Upper lobe of left lung (tissue), 6 donors: ENCODE data around the gene DCTN4. TPM values are rescaled to one million over a fixed set of nuclear protein-coding genes. Genes with fewer than 3 reads are reported as not detected.

Experiments
- ATAC-seq, 2 donors: fragments of 200-7000 bp; cut with Tn5 transposase; one replicate each; pipeline ENCODE4 v1.9.1; 2022; ENCODE audit warnings: mild to moderate bottlenecking in 2 of 2, moderate library complexity in 2 of 2; ENCODE audit not compliant: low FRiP score in 2 of 2
- DNase-seq, 2 donors: peaks; one replicate each; pipeline ENCODE4 v3.0.0-alpha.2; 2019 to 2020
- H3K27ac ChIP-seq, 4 donors: fragments of 200-600 bp; sonication (generic); one replicate each; pipeline ENCODE4 v1.5.1; 2016 to 2019
- H3K27me3 ChIP-seq, 4 donors: fragments of 200-600 bp; sonication (generic); one replicate each; pipeline ENCODE4 v1.5.1; 2017 to 2019
- H3K36me3 ChIP-seq, 4 donors: fragments of 200-600 bp; sonication (generic); one replicate each; pipeline ENCODE4 v1.5.1; 2016 to 2019
- H3K4me1 ChIP-seq, 4 donors: fragments of 200-600 bp; sonication (generic); one replicate each; pipeline ENCODE4 v1.5.1; 2018 to 2019
- H3K4me3 ChIP-seq, 4 donors: fragments of 200-600 bp; sonication (generic); one replicate each; pipeline ENCODE4 v1.5.1; 2017 to 2019; ENCODE audit warnings: mild to moderate bottlenecking in 2 of 4, moderate library complexity in 1 of 4
- H3K9me3 ChIP-seq, 4 donors: fragments of 200-600 bp; sonication (generic); one replicate each; pipeline ENCODE4 v1.5.1; 2018 to 2019
- EP300 ChIP-seq, 4 donors: sonication (generic); formaldehyde crosslinking; IDR thresholded peaks; one replicate each; pipeline ENCODE4 v1.5.1; 2017; ENCODE audit warnings: antibody characterized with exemption in 4 of 4, control low read depth in 2 of 4
- POLR2A ChIP-seq, 4 donors: fragments of 450-650 bp; IDR thresholded peaks; one replicate each; pipeline ENCODE4 v1.5.1; 2016 to 2017; ENCODE audit warnings: antibody characterized with exemption in 4 of 4, mild to moderate bottlenecking in 2 of 4
- POLR2AphosphoS5 ChIP-seq, 2 donors: sonication (generic); formaldehyde crosslinking; IDR thresholded peaks; one replicate each; pipeline ENCODE4 v1.5.1; 2017; ENCODE audit warnings: antibody characterized with exemption in 2 of 2
- whole genome bisulfite sequencing, 2 donors: methylation state at CpG; one replicate each; pipeline ENCODE4 v1.1.5; 2017 to 2018; 5-methylcytosine and 5-hydroxymethylcytosine counted together
- total RNA-seq, 6 donors: library from RNA; depleted of rRNA in 4 of 6; stranded (reverse); fragments of >200 nt in 4 of 6; gene quantifications; one replicate each; pipeline versions ENCODE4 v1.1.0 to v1.2.1, GENCODE V29; 2016 to 2021
- TF ChIP-seq, protein P1 (sequence below), 6 experiments: fragments of 450-650 bp in 4 of 6; fragments of 200-600 bp in 2 of 6; sonication (generic) in 2 of 6; IDR thresholded peaks; one replicate each; pipeline ENCODE4 v1.5.1; 2016 to 2019; ENCODE audit warnings: antibody characterized with exemption in 6 of 6
- donor health status: DM: no; HTN: no; CAD: no; lungs with moderate emphysema.
- donor health status: DM: no; HTN: yes; CAD: no; lungs with severe emphysema.

Gene DCTN4
- total RNA-seq, 6 donors from 2014 or later, result 37.8 to 111 (median 71.4) TPM

DNA sequence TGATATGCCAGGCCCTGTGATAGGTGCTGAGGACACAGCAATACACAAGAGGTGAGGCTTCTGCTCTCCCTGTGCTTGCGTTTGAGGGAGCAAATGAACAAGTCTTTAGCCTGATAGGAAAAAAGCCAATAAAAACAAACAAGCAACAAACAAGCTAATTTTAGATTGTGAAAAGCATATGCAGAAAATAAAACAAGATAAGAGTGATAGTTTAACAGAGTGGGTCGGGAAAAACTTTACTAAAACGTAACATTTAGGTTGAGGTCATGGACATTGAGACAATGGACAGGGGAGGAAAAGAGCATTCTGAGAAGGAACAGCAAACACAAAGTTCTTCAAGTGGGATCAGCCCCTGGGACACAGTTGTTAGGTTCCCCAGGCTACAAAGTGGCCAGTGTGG, 24.0 kb upstream of the DCTN4 start:
- DNase-seq (no peak), ATAC-seq (no peak)
- Histone ChIP-seq H3K9me3 (no peaks in the 10 kb centered on the region), H3K27me3 (no peaks in the 10 kb centered on the region), H3K36me3 (no peaks in the 10 kb centered on the region), H3K27ac (peak overlapping the region; percentile 84 to 95 (median 91)), H3K4me1 (peaks cover 37 to 57% (median 52%) of the 10 kb centered on the region in 4 donors), H3K4me3 (no peak overlapping the region)
- WGBS, 2 donors, result 51 to 53% methylated on average over 3 of the region's 3 CpGs
- TF ChIP-seq POLR2A (IDR thresholded peaks at IDR 0.05) (no peak), POLR2AphosphoS5 (IDR thresholded peaks at IDR 0.05) (no peak), EP300 (IDR thresholded peaks at IDR 0.05) (no peak)
- TF ChIP-seq, protein P1, sequence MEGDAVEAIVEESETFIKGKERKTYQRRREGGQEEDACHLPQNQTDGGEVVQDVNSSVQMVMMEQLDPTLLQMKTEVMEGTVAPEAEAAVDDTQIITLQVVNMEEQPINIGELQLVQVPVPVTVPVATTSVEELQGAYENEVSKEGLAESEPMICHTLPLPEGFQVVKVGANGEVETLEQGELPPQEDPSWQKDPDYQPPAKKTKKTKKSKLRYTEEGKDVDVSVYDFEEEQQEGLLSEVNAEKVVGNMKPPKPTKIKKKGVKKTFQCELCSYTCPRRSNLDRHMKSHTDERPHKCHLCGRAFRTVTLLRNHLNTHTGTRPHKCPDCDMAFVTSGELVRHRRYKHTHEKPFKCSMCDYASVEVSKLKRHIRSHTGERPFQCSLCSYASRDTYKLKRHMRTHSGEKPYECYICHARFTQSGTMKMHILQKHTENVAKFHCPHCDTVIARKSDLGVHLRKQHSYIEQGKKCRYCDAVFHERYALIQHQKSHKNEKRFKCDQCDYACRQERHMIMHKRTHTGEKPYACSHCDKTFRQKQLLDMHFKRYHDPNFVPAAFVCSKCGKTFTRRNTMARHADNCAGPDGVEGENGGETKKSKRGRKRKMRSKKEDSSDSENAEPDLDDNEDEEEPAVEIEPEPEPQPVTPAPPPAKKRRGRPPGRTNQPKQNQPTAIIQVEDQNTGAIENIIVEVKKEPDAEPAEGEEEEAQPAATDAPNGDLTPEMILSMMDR (IDR thresholded peaks at IDR 0.05), result no peak

DNA sequence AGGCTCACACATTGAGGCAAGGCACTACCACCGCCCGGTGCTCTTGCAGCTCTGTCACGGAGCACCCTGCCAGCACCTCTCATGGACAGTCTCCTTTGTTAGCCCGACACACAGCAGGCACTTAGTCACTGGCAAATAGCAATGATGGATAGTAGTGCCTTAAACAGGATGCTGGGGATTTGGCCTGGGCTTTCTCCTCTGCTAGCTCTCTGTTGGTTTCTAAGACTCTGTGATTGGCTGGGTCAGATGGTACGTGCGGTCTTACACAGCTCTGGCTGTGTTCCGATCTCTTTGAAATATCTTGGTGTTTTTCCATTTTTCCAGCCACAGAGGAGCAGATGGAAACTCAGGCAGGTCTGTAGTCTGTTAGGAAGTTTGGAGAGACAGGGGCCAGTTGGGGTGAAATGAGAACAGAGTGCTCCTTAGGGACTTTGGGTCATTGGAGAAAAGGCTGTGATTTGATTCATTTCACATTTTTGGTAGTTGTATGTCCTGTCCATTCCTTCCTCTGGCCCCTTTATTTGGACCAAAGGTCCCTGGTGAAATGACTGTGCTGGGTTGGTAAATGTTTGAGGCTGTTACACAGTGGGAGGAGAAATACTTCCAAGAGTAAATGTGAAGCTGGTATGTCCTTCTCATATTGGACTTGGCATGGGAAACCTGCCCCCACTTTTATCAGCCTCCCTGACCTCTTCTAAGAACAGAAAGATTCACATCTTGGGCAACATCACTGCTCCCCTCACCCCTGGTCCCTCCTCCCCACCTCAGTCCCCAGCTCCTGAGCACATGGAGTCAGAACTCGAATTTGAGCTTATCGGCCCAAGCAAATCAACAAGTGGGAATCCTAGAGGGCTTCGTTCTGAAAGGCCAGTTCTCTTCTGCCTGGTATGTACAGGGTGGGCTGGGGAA, 23.1 kb upstream of the DCTN4 start:
- Histone ChIP-seq H3K36me3 (no peaks in the 10 kb centered on the region), H3K4me1 (peaks cover 39 to 56% (median 49%) of the 10 kb centered on the region in 4 donors), H3K9me3 (no peaks in the 10 kb centered on the region), H3K4me3 (peak overlapping the region in 1 of 4 donors; percentile 75), H3K27ac (peak overlapping the region; percentile 84 to 95 (median 91)), H3K27me3 (no peaks in the 10 kb centered on the region)
- DNase-seq (peak in 1 of 2 donors; percentile 11), ATAC-seq (peak; percentile 6 to 56)
- 57 to 68% methylated on average over 6 to 10 of the region's 10 CpGs for WGBS, 2 donors
- TF ChIP-seq POLR2A (IDR thresholded peaks at IDR 0.05) (no peak), POLR2AphosphoS5 (IDR thresholded peaks at IDR 0.05) (peak; percentile 41 to 42), EP300 (IDR thresholded peaks at IDR 0.05) (peak in 1 of 4 donors; percentile 24)
- TF ChIP-seq, protein P1 (IDR thresholded peaks at IDR 0.05), result peak in 1 of 6 experiments; percentile 15

DNA sequence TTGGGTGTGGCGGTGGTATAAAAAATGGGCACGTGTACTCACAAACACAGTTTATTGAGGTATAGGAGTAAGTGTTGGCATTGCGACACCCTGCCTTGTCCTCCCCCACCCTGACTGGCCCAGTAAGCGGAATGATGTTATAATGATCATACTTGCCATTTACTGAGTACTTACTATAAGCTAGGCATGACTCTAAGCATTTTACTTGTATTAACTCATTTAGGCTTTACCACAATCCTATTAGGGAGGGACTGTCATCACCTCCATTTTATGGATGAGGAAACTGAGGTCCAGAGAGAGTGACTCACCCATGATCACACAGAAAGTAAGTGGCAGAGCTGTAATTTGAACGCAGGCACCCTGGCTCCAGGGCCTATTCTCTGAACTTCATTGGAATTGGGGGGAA, 22.0 kb upstream of the DCTN4 start:
- peak overlapping the region in 2 of 4 donors; percentile 72 to 75 for H3K4me3 ChIP-seq
- peaks cover 39 to 53% (median 47%) of the 10 kb centered on the region in 4 donors for H3K4me1 ChIP-seq
- H3K27me3 ChIP-seq, result no peaks in the 10 kb centered on the region
- no peak for DNase-seq
- TF ChIP-seq POLR2AphosphoS5 (IDR thresholded peaks at IDR 0.05) (no peak), POLR2A (IDR thresholded peaks at IDR 0.05) (no peak), EP300 (IDR thresholded peaks at IDR 0.05) (no peak)
- TF ChIP-seq, protein P1 (IDR thresholded peaks at IDR 0.05), result no peak
- H3K36me3 ChIP-seq, result no peaks in the 10 kb centered on the region
- ATAC-seq, result peak in 1 of 2 donors; percentile 0
- WGBS, 2 donors, result 67 to 73% methylated on average over 5 of the region's 5 CpGs
- no peaks in the 10 kb centered on the region for H3K9me3 ChIP-seq
- peak overlapping the region; percentile 84 to 95 (median 91) for H3K27ac ChIP-seq

DNA sequence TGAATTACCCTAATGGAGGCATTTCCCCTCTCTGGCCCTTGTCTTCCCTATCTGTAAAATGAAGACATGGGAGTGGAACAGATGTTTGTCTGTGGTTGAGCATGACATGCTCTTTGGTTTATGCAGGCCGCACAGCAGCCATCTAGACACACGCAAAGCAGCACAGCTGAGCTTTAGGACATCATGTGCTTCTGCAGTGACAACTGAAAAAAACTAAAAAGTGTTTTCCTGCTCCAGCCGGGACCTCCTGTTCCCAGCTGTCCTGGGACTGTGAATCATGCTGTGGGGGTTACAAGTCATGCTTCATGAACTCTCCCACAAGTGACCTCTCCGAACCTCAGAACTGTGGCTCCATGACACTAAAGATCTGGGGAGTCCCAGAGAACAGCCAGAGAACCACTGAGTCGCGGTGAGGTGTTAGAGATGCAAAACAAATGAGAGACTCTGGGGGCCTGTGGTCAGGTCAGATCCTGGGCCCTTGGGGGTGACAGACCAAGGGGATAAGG, 21.4 kb upstream of the DCTN4 start:
- Histone ChIP-seq H3K4me3 (peak overlapping the region; percentile 14 to 75 (median 66)), H3K27me3 (no peaks in the 10 kb centered on the region), H3K27ac (peak overlapping the region; percentile 84 to 95 (median 91)), H3K9me3 (no peaks in the 10 kb centered on the region), H3K36me3 (no peaks in the 10 kb centered on the region), H3K4me1 (peaks cover 39 to 53% (median 47%) of the 10 kb centered on the region in 4 donors)
- DNase-seq (peak in 1 of 2 donors; percentile 61), ATAC-seq (peak in 1 of 2 donors; percentile 1)
- 65 to 70% methylated on average over 6 of the region's 6 CpGs for WGBS, 2 donors
- TF ChIP-seq POLR2AphosphoS5 (IDR thresholded peaks at IDR 0.05) (peak; percentile 83 to 89), EP300 (IDR thresholded peaks at IDR 0.05) (peak in 3 of 4 donors; percentile 61 to 96 (median 90)), POLR2A (IDR thresholded peaks at IDR 0.05) (peak in 3 of 4 donors; percentile 36 to 76 (median 37))
- TF ChIP-seq, protein P1 (IDR thresholded peaks at IDR 0.05), result no peak
